ENCODE measurements around the gene GYG1.

Gene GYG1

GRCh38 chr3:149061776-149062175 lies 70.4 kb downstream of the GYG1 start:
- TF ChIP-seq CTCF (IDR thresholded peaks at IDR 0.05; ENCODE audit: low read depth, low read length) (no peak), MYC (IDR thresholded peaks at IDR 0.05; ENCODE audit: low read depth, low read length) (no peak), POLR2A (IDR thresholded peaks at IDR 0.05; ENCODE audit: extremely low read depth, insufficient read length) (no peak), MAX (IDR thresholded peaks at IDR 0.05; ENCODE audit: low read depth, low read length) (no peak)
- no peak overlapping the region for H3K4me3 ChIP-seq (ENCODE audit: low read depth, low read length)
- DNase-seq (ENCODE audit: low read depth): no peak

GRCh38 chr3:149067883-149068282 lies 76.5 kb downstream of the GYG1 start:
- TF ChIP-seq POLR2A (IDR thresholded peaks at IDR 0.05; ENCODE audit: extremely low read depth, insufficient read length): no peak
- TF ChIP-seq CTCF (IDR thresholded peaks at IDR 0.05; ENCODE audit: low read depth, low read length): no peak
- TF ChIP-seq MAX (IDR thresholded peaks at IDR 0.05; ENCODE audit: low read depth, low read length): no peak
- no peak for TF ChIP-seq MYC (IDR thresholded peaks at IDR 0.05; ENCODE audit: low read depth, low read length)
- H3K4me3 ChIP-seq (ENCODE audit: low read depth, low read length): no peak overlapping the region

More at GRCh38 chr3:149067883-149068282, 76.5 kb downstream of the GYG1 start:
- no peak for DNase-seq (ENCODE audit: low read depth)

Data from NB4 (cell line).